B cell (primary cell): ENCODE measurements around the gene DYNC1I1.

Experiments used
- EZH2 ChIP-seq: IDR thresholded peaks from 2 replicates; pipeline ENCODE4 v1.6.1; 2012; ENCODE audit warnings: borderline replicate concordance, low read depth, mild to moderate bottlenecking, moderate library complexity, low read length; ENCODE audit not compliant: insufficient read depth, poor library complexity, severe bottlenecking
- TF ChIP-seq, protein P1 (sequence below): fragments of 200-600 bp; IDR thresholded peaks from one replicate; pipeline ENCODE4 v1.8.0; 2022; ENCODE audit warnings: antibody characterized with exemption, mild to moderate bottlenecking

DNA sequence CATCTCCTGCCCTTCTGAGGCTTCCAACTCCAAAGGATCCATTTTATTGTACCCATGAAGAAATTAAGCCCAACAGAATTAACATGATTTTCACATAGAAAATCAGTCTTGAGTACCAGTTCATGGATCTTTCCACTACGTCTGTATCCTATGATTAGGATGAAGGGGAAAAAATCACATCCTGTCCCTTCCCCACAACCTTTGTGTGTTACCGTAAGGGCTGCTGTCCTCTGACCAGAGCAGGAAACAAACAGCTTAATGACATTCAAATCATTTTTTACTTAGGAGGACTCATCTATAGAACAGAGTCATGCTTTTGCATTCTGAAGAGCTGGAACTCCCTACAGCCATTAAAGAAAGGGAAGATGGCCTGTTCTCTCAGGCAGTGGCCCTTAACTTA is 241.5 kb downstream of the DYNC1I1 start:
- no peak for TF ChIP-seq EZH2
- TF ChIP-seq, protein P1, sequence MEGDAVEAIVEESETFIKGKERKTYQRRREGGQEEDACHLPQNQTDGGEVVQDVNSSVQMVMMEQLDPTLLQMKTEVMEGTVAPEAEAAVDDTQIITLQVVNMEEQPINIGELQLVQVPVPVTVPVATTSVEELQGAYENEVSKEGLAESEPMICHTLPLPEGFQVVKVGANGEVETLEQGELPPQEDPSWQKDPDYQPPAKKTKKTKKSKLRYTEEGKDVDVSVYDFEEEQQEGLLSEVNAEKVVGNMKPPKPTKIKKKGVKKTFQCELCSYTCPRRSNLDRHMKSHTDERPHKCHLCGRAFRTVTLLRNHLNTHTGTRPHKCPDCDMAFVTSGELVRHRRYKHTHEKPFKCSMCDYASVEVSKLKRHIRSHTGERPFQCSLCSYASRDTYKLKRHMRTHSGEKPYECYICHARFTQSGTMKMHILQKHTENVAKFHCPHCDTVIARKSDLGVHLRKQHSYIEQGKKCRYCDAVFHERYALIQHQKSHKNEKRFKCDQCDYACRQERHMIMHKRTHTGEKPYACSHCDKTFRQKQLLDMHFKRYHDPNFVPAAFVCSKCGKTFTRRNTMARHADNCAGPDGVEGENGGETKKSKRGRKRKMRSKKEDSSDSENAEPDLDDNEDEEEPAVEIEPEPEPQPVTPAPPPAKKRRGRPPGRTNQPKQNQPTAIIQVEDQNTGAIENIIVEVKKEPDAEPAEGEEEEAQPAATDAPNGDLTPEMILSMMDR: no peak
